ENCODE data around the gene ZBTB7A. TPM values are rescaled to one million over a fixed set of nuclear protein-coding genes. Genes with fewer than 3 reads are reported as not detected.
A peak's percentile ranks its signal among the peaks of the same experiment; 100 is the strongest.

The ZBTB7A gene
- total and polyA plus RNA-seq, 2 donors (not counting 1 experiment from before 2014, with no cell fraction given), result 4.9 to 17.7 TPM

- Histone ChIP-seq H3K4me3 (replicated peaks in 1 of 4; ENCODE audit: control extremely low read depth in 1 of 4, insufficient read depth in 1 of 4, low read depth in 3 of 4, low read length in 4 of 4) (no peak overlapping the region), H3K4me1 (ENCODE audit: control insufficient read depth, extremely low read depth, insufficient read depth, low read length) (no peaks in the 10 kb centered on the region), H3K9ac (ENCODE audit: insufficient read depth, low read length) (no peak overlapping the region), H3K9me3 (ENCODE audit: control insufficient read depth, insufficient read depth, low read depth, low read length) (no peaks in the 10 kb centered on the region), H3K27me3 (ENCODE audit: control insufficient read depth, insufficient read depth, low read length) (no peaks in the 10 kb centered on the region), H3K79me2 (ENCODE audit: control insufficient read depth, insufficient read depth, low read length) (no peaks in the 10 kb centered on the region), H3K27ac (ENCODE audit: insufficient read depth, low read length) (no peak overlapping the region), H3K4me2 (ENCODE audit: extremely low read depth, insufficient read depth, low read length) (no peak overlapping the region), H3K36me3 (ENCODE audit: control insufficient read depth, insufficient read depth, low read length) (no peaks in the 10 kb centered on the region), H2AFZ (ENCODE audit: low read length) (no peak overlapping the region), H4K20me1 (ENCODE audit: control insufficient read depth, extremely low read depth, insufficient read depth, low read length) (no peaks in the 10 kb centered on the region)
- TF ChIP-seq CTCF (conservative IDR thresholded peaks at IDR 0.05 in 1 of 2, IDR thresholded peaks at IDR 0.05 in 1 of 2; ENCODE audit: low read depth in 1 of 2, low read length in 2 of 2), result no peak
- no peak for TF ChIP-seq EZH2 (IDR thresholded peaks at IDR 0.05; ENCODE audit: low read length, missing control alignments)
- no peak for DNase-seq (ENCODE audit: low read depth in 2 of 2)
Measured at GRCh38 chr19:4083677-4084546, 17.2 kb upstream of the ZBTB7A start.

GRCh38 chr19:4082172-4082571, 15.5 kb upstream of the ZBTB7A start:
- Histone ChIP-seq H3K4me3 (replicated peaks in 1 of 4; ENCODE audit: control extremely low read depth in 1 of 4, insufficient read depth in 1 of 4, low read depth in 3 of 4, low read length in 4 of 4) (no peak overlapping the region), H2AFZ (ENCODE audit: low read length) (no peak overlapping the region), H4K20me1 (ENCODE audit: control insufficient read depth, extremely low read depth, insufficient read depth, low read length) (no peaks in the 10 kb centered on the region), H3K9ac (ENCODE audit: insufficient read depth, low read length) (no peak overlapping the region), H3K4me2 (ENCODE audit: extremely low read depth, insufficient read depth, low read length) (no peak overlapping the region), H3K4me1 (ENCODE audit: control insufficient read depth, extremely low read depth, insufficient read depth, low read length) (no peaks in the 10 kb centered on the region), H3K27ac (ENCODE audit: insufficient read depth, low read length) (no peak overlapping the region), H3K27me3 (ENCODE audit: control insufficient read depth, insufficient read depth, low read length) (no peaks in the 10 kb centered on the region), H3K36me3 (ENCODE audit: control insufficient read depth, insufficient read depth, low read length) (no peaks in the 10 kb centered on the region), H3K79me2 (ENCODE audit: control insufficient read depth, insufficient read depth, low read length) (no peaks in the 10 kb centered on the region), H3K9me3 (ENCODE audit: control insufficient read depth, insufficient read depth, low read depth, low read length) (no peaks in the 10 kb centered on the region)
- no peak for DNase-seq (ENCODE audit: low read depth in 2 of 2)
- TF ChIP-seq CTCF (conservative IDR thresholded peaks at IDR 0.05 in 1 of 2, IDR thresholded peaks at IDR 0.05 in 1 of 2; ENCODE audit: low read depth in 1 of 2, low read length in 2 of 2) (no peak), EZH2 (IDR thresholded peaks at IDR 0.05; ENCODE audit: low read length, missing control alignments) (no peak)

GRCh38 chr19:4081441-4082129, 14.9 kb upstream of the ZBTB7A start:
- H3K4me2 ChIP-seq (ENCODE audit: extremely low read depth, insufficient read depth, low read length), result no peak overlapping the region
- H4K20me1 ChIP-seq (ENCODE audit: control insufficient read depth, extremely low read depth, insufficient read depth, low read length), result no peaks in the 10 kb centered on the region
- no peaks in the 10 kb centered on the region for H3K79me2 ChIP-seq (ENCODE audit: control insufficient read depth, insufficient read depth, low read length)
- H2AFZ ChIP-seq (ENCODE audit: low read length), result no peak overlapping the region
- H3K9ac ChIP-seq (ENCODE audit: insufficient read depth, low read length), result no peak overlapping the region
- DNase-seq (ENCODE audit: low read depth in 2 of 2), result peak in 1 of 2 donors; percentile 24
- H3K36me3 ChIP-seq (ENCODE audit: control insufficient read depth, insufficient read depth, low read length), result no peaks in the 10 kb centered on the region
- no peak overlapping the region for H3K27ac ChIP-seq (ENCODE audit: insufficient read depth, low read length)
- no peaks in the 10 kb centered on the region for H3K4me1 ChIP-seq (ENCODE audit: control insufficient read depth, extremely low read depth, insufficient read depth, low read length)
- TF ChIP-seq CTCF (conservative IDR thresholded peaks at IDR 0.05 in 1 of 2, IDR thresholded peaks at IDR 0.05 in 1 of 2; ENCODE audit: low read depth in 1 of 2, low read length in 2 of 2) (no peak), EZH2 (IDR thresholded peaks at IDR 0.05; ENCODE audit: low read length, missing control alignments) (no peak)
- no peak overlapping the region for H3K4me3 ChIP-seq (replicated peaks in 1 of 4; ENCODE audit: control extremely low read depth in 1 of 4, insufficient read depth in 1 of 4, low read depth in 3 of 4, low read length in 4 of 4)
- no peaks in the 10 kb centered on the region for H3K27me3 ChIP-seq (ENCODE audit: control insufficient read depth, insufficient read depth, low read length)
- no peaks in the 10 kb centered on the region for H3K9me3 ChIP-seq (ENCODE audit: control insufficient read depth, insufficient read depth, low read depth, low read length)

All from fibroblast of lung (primary cell).